ENCODE results near the gene HOXC4. TPM values are rescaled to one million over a fixed set of nuclear protein-coding genes. Genes with fewer than 3 reads are reported as not detected.

The HOXC4 gene
- total RNA-seq, 1 donor from 2014 or later = not detected

DNA sequence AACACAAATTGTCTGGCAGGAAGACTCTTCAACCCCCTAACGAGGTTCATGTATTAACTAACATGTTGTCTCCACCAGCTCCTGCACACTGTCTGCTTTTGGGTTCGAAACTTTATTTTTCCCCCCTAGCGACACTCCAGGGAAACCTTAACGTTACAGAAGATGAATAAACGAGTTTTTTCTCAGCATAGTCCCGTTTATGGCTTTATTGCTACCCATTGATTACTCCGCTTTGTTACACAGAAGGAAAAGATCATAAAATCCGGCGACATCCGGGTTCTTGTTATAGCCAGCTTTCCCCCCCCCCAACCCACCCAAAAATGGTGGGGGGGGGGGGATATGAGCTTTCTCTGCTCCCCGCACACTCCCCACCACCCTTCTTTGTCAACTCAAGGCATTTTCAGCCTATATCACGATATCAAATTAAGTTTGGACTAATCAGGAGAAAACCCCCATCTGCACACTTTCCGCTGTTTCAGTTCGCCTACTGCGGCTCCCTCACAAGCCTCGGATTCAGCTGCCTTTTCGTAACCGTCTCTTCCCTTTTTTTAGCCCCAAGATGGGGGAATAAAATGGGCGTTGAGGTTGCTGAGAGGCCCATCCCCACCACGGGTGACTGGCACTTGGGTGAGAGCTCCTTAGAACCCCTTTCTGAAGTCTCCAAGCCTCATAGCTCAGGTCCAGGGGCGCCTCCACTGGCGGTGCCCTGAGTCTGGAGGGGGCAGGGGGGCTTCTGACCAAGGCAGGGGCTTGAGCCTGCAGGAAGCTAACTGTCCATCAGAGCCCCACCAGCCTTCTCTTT lies 26.8 kb upstream of the HOXC4 start:
- Histone ChIP-seq H3K27ac (replicated peaks) (no peak overlapping the region), H3K4me1 (peaks cover 20% of the 10 kb centered on the region), H3K27me3 (ENCODE audit: low read depth) (peaks cover 100% of the 10 kb centered on the region), H3K9me3 (replicated peaks) (no peaks in the 10 kb centered on the region), H3K4me3 (no peak overlapping the region), H3K36me3 (no peaks in the 10 kb centered on the region)
- intact Hi-C loops (cut with micrococcal nuclease) = no loop called here
- no peak for DNase-seq
- TF ChIP-seq CTCF (IDR thresholded peaks at IDR 0.05; ENCODE audit: borderline replicate concordance) = no peak

DNA sequence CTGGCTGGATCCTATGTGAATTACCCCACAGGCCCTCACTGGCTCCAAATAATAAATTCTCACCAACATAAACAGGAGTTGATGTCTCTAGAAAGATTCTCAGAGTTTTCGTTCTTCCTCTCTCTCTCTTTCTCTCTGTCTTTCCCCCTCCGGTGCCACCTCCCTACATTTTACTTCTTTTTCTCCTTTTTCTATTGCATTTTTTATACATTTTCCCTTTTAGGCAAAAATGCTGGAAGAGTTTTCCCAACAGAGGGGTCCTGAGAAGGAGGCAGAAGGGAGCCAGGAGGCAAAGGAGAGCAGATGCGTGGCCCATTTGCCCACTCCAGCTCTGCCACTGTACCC lies 26.2 kb upstream of the HOXC4 start:
- Histone ChIP-seq H3K36me3 (no peaks in the 10 kb centered on the region), H3K27me3 (ENCODE audit: low read depth) (peaks cover 100% of the 10 kb centered on the region), H3K4me1 (peaks cover 20% of the 10 kb centered on the region), H3K4me3 (no peak overlapping the region), H3K9me3 (replicated peaks) (peaks cover under 1% of the 10 kb centered on the region), H3K27ac (replicated peaks) (no peak overlapping the region)
- no peak for DNase-seq
- intact Hi-C loops (cut with micrococcal nuclease) = no loop called here
- no peak for TF ChIP-seq CTCF (IDR thresholded peaks at IDR 0.05; ENCODE audit: borderline replicate concordance)

GRCh38 chr12:54028314-54029201 lies 25.1 kb upstream of the HOXC4 start, which contains the start of gene HOXC6:
Gene HOXC6, plus strand, starts transcription at chr12:54028440. Its CDS starts 82 bp downstream, at chr12:54028522.
- Histone ChIP-seq H3K27me3 (ENCODE audit: low read depth) (peaks cover 100% of the 10 kb centered on the region), H3K4me3 (peak within 1 kb of the TSS; percentile 25), H3K27ac (replicated peaks) (no peak within 1 kb of the TSS), H3K4me1 (peaks cover 27% of the 10 kb centered on the region), H3K36me3 (no peaks in the 10 kb centered on the region), H3K9me3 (replicated peaks) (peaks cover 4% of the 10 kb centered on the region)
- DNase-seq = no peak
- TF ChIP-seq CTCF (IDR thresholded peaks at IDR 0.05; ENCODE audit: borderline replicate concordance) = no peak
- intact Hi-C loops (cut with micrococcal nuclease) = no loop called here

GRCh38 chr12:54029529-54030441 lies 23.9 kb upstream of the HOXC4 start:
- no peak for TF ChIP-seq CTCF (IDR thresholded peaks at IDR 0.05; ENCODE audit: borderline replicate concordance)
- DNase-seq = no peak
- no peak overlapping the region for H3K4me3 ChIP-seq
- H3K4me1 ChIP-seq = peaks cover 38% of the 10 kb centered on the region
- H3K27me3 ChIP-seq (ENCODE audit: low read depth) = peaks cover 100% of the 10 kb centered on the region
- intact Hi-C loops (cut with micrococcal nuclease) = no loop called here
- H3K27ac ChIP-seq (replicated peaks) = no peak overlapping the region
- no peaks in the 10 kb centered on the region for H3K36me3 ChIP-seq
- peaks cover 4% of the 10 kb centered on the region for H3K9me3 ChIP-seq (replicated peaks)

DNA sequence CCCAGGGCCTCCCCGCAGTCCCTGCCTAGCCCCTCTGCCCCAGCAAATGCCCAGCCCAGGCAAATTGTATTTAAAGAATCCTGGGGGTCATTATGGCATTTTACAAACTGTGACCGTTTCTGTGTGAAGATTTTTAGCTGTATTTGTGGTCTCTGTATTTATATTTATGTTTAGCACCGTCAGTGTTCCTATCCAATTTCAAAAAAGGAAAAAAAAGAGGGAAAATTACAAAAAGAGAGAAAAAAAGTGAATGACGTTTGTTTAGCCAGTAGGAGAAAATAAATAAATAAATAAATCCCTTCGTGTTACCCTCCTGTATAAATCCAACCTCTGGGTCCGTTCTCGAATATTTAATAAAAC lies 23.2 kb upstream of the HOXC4 start:
- no peak for DNase-seq
- Histone ChIP-seq H3K9me3 (replicated peaks) (peaks cover 4% of the 10 kb centered on the region), H3K4me3 (no peak overlapping the region), H3K36me3 (no peaks in the 10 kb centered on the region), H3K27me3 (ENCODE audit: low read depth) (peaks cover 100% of the 10 kb centered on the region), H3K4me1 (peaks cover 38% of the 10 kb centered on the region), H3K27ac (replicated peaks) (no peak overlapping the region)
- intact Hi-C loops (cut with micrococcal nuclease) = no loop called here
- no peak for TF ChIP-seq CTCF (IDR thresholded peaks at IDR 0.05; ENCODE audit: borderline replicate concordance)

All from left ventricle myocardium inferior (tissue), 1 donor.